Measurements from ENCODE around the gene SH3BP5. TPM values are rescaled to one million over a fixed set of nuclear protein-coding genes. Genes with fewer than 3 reads are reported as not detected.

The SH3BP5 gene
- total RNA-seq, 4 donors from 2014 or later, result 12.8 to 64.4 (median 16.0) TPM

Small RNA genes lying within 50 kb of the gene (small RNA-seq; reads per million reads assigned to genes)
- gene HMGN2P7 (0 reads per million in 2 donors), gene RNU6-454P (0 reads per million in 2 donors)

Other genes starting within 250 kb of the SH3BP5 start
- 10 to 100 TPM; 17.2 to 94.9 (median 32.1) TPM for gene RBSN, start 233.4 kb downstream of the SH3BP5 start, total RNA-seq
- 100 to 1,000 TPM in 1 of 4 donors, 10 to 100 TPM in 3; 50.3 to 115 (median 69.3) TPM for gene CAPN7, start 126.3 kb downstream of the SH3BP5 start, total RNA-seq
- 10 to 100 TPM in 3 of 4 donors, 1 to 10 TPM in 1; 9.5 to 16.2 (median 13.4) TPM for gene METTL6, start 95.0 kb upstream of the SH3BP5 start, total RNA-seq
- 10 to 100 TPM; 27.1 to 45.4 (median 33.0) TPM for gene EAF1, start 95.0 kb upstream of the SH3BP5 start, total RNA-seq
- gene COLQ, start 189.1 kb upstream of the SH3BP5 start, total RNA-seq, result 10 to 100 TPM in 1 of 4 donors, 1 to 10 TPM in 2, under 1 TPM in 1; 0.53 to 13.2 (median 2.6) TPM

All from Peyer's patch (tissue), 4 donors.